ENCODE measurements around the gene TREML4. TPM values are rescaled to one million over a fixed set of nuclear protein-coding genes. Genes with fewer than 3 reads are reported as not detected.

The TREML4 gene
- total and polyA plus RNA-seq, 2 of the 4 experiments (the other 2 are of a cell fraction), result not detected

GRCh38 chr6:41226752-41227151, 1.4 kb upstream of the TREML4 start:
- no CpG with 5 or more reads among the region's 3 CpGs for WGBS, 2 experiments (ENCODE audit: extremely low coverage in 2 of 2, insufficient read length in 1 of 2)
- H3K14ac ChIP-seq (replicated peaks; ENCODE audit: low read depth, low read length), result no peak overlapping the region
- no TSS peak for BruUV-seq (replicated peaks)
- H3K79me1 ChIP-seq (ENCODE audit: low read depth in 1 of 2, low read length in 2 of 2), result no peaks in the 10 kb centered on the region
- CTCF ChIA-PET, result no interaction called here
- no peak overlapping the region for H3K56ac ChIP-seq (ENCODE audit: extremely low read depth, insufficient read depth, low read length)
- ATAC-seq (ENCODE audit: low read depth), result no peak
- H2BK5ac ChIP-seq (ENCODE audit: low read depth, low read length, poor library complexity, severe bottlenecking), result no peak overlapping the region
- H2AK9ac ChIP-seq (replicated peaks; ENCODE audit: low read depth, low read length, poor library complexity), result no peak overlapping the region
- H3K4me2 ChIP-seq (ENCODE audit: low read depth, low read length), result no peak overlapping the region
- H3K18ac ChIP-seq (ENCODE audit: low read depth, low read length), result no peak overlapping the region
- no peak overlapping the region for H2AFZ ChIP-seq (replicated peaks; ENCODE audit: low read length, poor library complexity)
- H3K27ac ChIP-seq (ENCODE audit: insufficient read depth, low read length), result no peak overlapping the region
- H3K23ac ChIP-seq (ENCODE audit: low read depth, low read length), result no peak overlapping the region
- H2BK15ac ChIP-seq (ENCODE audit: low read depth, low read length), result no peak overlapping the region
- TF ChIP-seq, protein P1, sequence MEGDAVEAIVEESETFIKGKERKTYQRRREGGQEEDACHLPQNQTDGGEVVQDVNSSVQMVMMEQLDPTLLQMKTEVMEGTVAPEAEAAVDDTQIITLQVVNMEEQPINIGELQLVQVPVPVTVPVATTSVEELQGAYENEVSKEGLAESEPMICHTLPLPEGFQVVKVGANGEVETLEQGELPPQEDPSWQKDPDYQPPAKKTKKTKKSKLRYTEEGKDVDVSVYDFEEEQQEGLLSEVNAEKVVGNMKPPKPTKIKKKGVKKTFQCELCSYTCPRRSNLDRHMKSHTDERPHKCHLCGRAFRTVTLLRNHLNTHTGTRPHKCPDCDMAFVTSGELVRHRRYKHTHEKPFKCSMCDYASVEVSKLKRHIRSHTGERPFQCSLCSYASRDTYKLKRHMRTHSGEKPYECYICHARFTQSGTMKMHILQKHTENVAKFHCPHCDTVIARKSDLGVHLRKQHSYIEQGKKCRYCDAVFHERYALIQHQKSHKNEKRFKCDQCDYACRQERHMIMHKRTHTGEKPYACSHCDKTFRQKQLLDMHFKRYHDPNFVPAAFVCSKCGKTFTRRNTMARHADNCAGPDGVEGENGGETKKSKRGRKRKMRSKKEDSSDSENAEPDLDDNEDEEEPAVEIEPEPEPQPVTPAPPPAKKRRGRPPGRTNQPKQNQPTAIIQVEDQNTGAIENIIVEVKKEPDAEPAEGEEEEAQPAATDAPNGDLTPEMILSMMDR (conservative IDR thresholded peaks at IDR 0.05; ENCODE audit: low read depth, low read length), result no peak
- TF ChIP-seq BHLHE40 (IDR thresholded peaks at IDR 0.05; ENCODE audit: low read depth, low read length) (no peak), MAZ (IDR thresholded peaks at IDR 0.05; ENCODE audit: borderline replicate concordance, low read depth, low read length) (no peak), RFX5 (IDR thresholded peaks at IDR 0.05; ENCODE audit: low read depth, low read length) (no peak), FOS (IDR thresholded peaks at IDR 0.05; ENCODE audit: low read depth, low read length) (no peak), SMC3 (IDR thresholded peaks at IDR 0.05; ENCODE audit: low read depth, low read length) (no peak), ELK1 (IDR thresholded peaks at IDR 0.05; ENCODE audit: borderline replicate concordance, low read depth, low read length) (no peak), CHD1 (IDR thresholded peaks at IDR 0.05; ENCODE audit: low read depth, low read length) (no peak), NFE2L2 (IDR thresholded peaks at IDR 0.05; ENCODE audit: low read depth, low read length) (no peak), MAFK (IDR thresholded peaks at IDR 0.05; ENCODE audit: low read depth, low read length) (no peak), RAD21 (IDR thresholded peaks at IDR 0.05; ENCODE audit: low read length) (no peak), RCOR1 (IDR thresholded peaks at IDR 0.05; ENCODE audit: insufficient replicate concordance, low read length) (no peak), CEBPB (IDR thresholded peaks at IDR 0.05; ENCODE audit: low read depth, low read length) (no peak)
- TF ChIP-seq, protein P2, sequence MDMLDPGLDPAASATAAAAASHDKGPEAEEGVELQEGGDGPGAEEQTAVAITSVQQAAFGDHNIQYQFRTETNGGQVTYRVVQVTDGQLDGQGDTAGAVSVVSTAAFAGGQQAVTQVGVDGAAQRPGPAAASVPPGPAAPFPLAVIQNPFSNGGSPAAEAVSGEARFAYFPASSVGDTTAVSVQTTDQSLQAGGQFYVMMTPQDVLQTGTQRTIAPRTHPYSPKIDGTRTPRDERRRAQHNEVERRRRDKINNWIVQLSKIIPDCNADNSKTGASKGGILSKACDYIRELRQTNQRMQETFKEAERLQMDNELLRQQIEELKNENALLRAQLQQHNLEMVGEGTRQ (IDR thresholded peaks at IDR 0.05; ENCODE audit: low read depth, low read length), result no peak
- in situ Hi-C loops (cut with MboI; ENCODE audit: low sequenced_read_pairs), result no loop called here
- peaks cover 2% of the 10 kb centered on the region; the same call in 1 of the 2 replicates for H3K27me3 ChIP-seq (ENCODE audit: control insufficient read depth, insufficient read depth, low read length)
- no peak overlapping the region for H2AK5ac ChIP-seq (ENCODE audit: low read depth, low read length)
- H3K9ac ChIP-seq (ENCODE audit: low read depth, low read length), result no peak overlapping the region
- no peak overlapping the region for H3K4ac ChIP-seq (ENCODE audit: low read depth, low read length)
- no peaks in the 10 kb centered on the region for H3K4me1 ChIP-seq (ENCODE audit: control insufficient read depth, insufficient read depth, low read length)
- H3K9me3 ChIP-seq (ENCODE audit: control insufficient read depth, insufficient read depth, low read length), result no peaks in the 10 kb centered on the region
- H3K36me3 ChIP-seq (ENCODE audit: control insufficient read depth, insufficient read depth, low read length), result no peaks in the 10 kb centered on the region
- dilution Hi-C loops (cut with HindIII; ENCODE audit: low sequenced_read_pairs, unreplicated experiment), result no loop called here
- no peaks in the 10 kb centered on the region for H4K20me1 ChIP-seq (ENCODE audit: insufficient read depth, low read length)
- no peak overlapping the region for H4K5ac ChIP-seq (ENCODE audit: low read depth, low read length)
- no peak overlapping the region for H4K8ac ChIP-seq (ENCODE audit: low read depth in 2 of 2, low read length in 2 of 2)
- POLR2A ChIA-PET (ENCODE audit: unreplicated experiment), result no interaction called here
- no peak overlapping the region for H2BK20ac ChIP-seq (ENCODE audit: low read depth, low read length)
- H2BK120ac ChIP-seq (ENCODE audit: low read depth, low read length), result no peak overlapping the region
- intact Hi-C loops (cut with micrococcal nuclease), result no loop called here
- H3K4me3 ChIP-seq (ENCODE audit: insufficient read depth, low read depth, low read length), result no peak overlapping the region
- DNase-seq, result no peak
- H3K9me1 ChIP-seq (ENCODE audit: insufficient read depth, low read length), result no peaks in the 10 kb centered on the region
- H4K91ac ChIP-seq (ENCODE audit: insufficient read depth, low read depth, low read length), result no peak overlapping the region
